ENCODE data around the gene ST13. TPM values are rescaled to one million over a fixed set of nuclear protein-coding genes. Genes with fewer than 3 reads are reported as not detected.
A peak's percentile ranks its signal among the peaks of the same experiment; 100 is the strongest.
"Not testable (repeated sequence)": the region's sequence is repeated elsewhere in the genome, so short reads cannot be mapped to it uniquely, and the experiment has no call there.

ST13 gene
- total RNA-seq, 2 donors from 2014 or later, result 240 to 301 TPM

DNA sequence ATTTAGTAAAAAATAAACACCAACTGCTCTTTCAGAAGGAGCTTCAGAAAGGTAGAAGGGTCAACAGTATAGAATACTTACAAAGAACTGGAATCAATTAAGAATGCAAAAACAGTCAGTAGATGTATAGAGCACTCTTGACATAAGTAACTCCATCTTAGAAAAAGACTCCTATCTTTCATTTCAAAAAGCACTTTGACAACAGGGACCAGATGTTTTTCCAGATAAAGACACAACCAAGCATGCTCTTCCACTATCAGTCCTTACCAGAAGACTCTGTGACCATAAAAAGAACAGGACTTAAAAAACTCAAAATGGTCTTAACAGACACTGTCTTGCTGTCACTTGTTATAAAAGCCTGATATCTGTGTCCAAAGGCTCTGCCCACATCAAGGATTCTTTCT lies 42.5 kb downstream of the ST13 start:
- DNase-seq (ENCODE audit: low spot score in 2 of 2) (no peak), ATAC-seq (no peak)
- no peak overlapping the region for H3K27ac Mint-ChIP-seq
- H3K36me3 Mint-ChIP-seq, result peaks cover 18 to 30% of the 10 kb centered on the region in 2 donors
- H3K9me3 Mint-ChIP-seq, result no peaks in the 10 kb centered on the region

GRCh38 chr22:40808018-40808841 lies 48.2 kb downstream of the ST13 start:
- ATAC-seq (no peak), DNase-seq (ENCODE audit: low spot score in 2 of 2) (no peak)
- Mint-ChIP-seq H3K36me3 (peaks cover 0 to 5% of the 10 kb centered on the region in 2 donors), H3K9me3 (no peaks in the 10 kb centered on the region), H3K27ac (no peak overlapping the region)

DNA sequence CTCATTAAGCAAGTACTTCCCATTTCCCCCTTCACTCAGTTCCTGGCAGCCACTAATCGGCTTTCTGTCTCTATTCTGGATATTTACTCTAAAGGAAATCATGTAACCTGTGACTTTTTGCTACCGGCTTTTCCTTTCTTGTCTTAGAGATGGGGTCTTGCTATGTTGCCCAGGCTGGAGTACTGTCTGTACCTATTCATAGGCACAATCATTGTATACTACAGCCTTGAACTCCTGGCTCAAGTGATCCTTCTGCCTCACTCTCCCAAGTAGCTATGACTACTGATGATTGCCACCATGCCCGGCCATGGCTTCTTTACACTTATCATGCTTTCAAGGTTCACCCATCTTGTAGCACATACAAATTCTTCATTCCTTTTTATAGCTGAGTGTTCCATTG lies 49.7 kb downstream of the ST13 start:
- DNase-seq (ENCODE audit: low spot score in 2 of 2) (no peak), ATAC-seq (no peak)

DNA sequence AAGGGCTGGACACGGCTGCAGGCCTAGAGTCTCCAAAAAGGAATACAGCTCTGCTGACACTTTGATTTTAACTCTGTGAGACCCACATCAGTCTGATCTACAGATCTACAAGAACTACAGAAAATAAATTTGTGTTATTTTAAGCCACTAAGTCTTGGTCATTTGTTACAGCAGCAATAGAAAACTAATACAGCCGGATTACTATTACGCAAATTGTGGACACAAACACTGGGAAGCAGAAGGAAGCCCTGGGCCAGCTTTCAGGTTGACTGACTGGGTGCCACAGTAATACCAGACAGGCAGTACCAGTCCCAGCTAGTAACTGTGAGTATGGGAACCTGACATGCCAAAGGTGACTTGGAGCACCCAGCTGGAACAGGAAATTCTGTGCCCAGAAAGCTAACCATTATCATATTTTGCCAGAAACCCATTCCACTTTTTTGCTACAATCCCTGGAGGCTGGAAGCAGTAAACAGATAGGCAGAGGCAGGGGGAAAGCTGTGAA lies 50.7 kb downstream of the ST13 start:
- Mint-ChIP-seq H3K9me3 (no peaks in the 10 kb centered on the region), H3K36me3 (no peaks in the 10 kb centered on the region), H3K27ac (no peak overlapping the region)
- ATAC-seq (no peak), DNase-seq (ENCODE audit: low spot score in 2 of 2) (no peak)

More for the DNA sequence above, 49.7 kb downstream of the ST13 start:
- no peak overlapping the region for H3K27ac Mint-ChIP-seq
- H3K9me3 Mint-ChIP-seq, result no peaks in the 10 kb centered on the region
- no peaks in the 10 kb centered on the region for H3K36me3 Mint-ChIP-seq

DNA sequence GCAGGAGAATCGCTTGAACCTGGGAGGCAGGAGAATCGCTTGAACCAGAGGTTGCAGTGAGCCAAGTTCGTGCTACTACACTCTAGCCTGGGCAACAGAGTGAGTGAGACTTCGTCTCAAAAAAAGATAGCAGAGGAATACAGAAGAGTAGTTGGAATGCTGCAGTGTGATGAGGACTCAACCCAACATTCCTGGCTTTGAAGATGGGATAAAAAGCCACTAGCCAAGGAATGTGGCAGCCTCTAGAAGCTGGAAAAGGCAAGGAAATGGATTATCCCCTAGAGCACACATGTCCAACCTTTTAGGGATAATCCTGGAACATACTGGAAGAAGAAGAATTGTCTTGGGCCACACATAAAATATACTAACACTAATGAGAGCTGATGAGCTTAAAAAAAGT lies 51.2 kb downstream of the ST13 start:
- ATAC-seq, result no peak
- H3K36me3 Mint-ChIP-seq, result no peaks in the 10 kb centered on the region
- no peaks in the 10 kb centered on the region for H3K9me3 Mint-ChIP-seq
- no peak for DNase-seq (ENCODE audit: low spot score in 2 of 2)
- H3K27ac Mint-ChIP-seq, result peak overlapping the region in 1 of 2 donors; percentile 29

GRCh38 chr22:40803321-40803720 lies 53.1 kb downstream of the ST13 start:
- DNase-seq (ENCODE audit: low spot score in 2 of 2), result no peak
- Mint-ChIP-seq H3K36me3 (no peaks in the 10 kb centered on the region), H3K9me3 (no peaks in the 10 kb centered on the region), H3K27ac (peak overlapping the region in 1 of 2 donors; percentile 56)
- no peak for ATAC-seq

DNA sequence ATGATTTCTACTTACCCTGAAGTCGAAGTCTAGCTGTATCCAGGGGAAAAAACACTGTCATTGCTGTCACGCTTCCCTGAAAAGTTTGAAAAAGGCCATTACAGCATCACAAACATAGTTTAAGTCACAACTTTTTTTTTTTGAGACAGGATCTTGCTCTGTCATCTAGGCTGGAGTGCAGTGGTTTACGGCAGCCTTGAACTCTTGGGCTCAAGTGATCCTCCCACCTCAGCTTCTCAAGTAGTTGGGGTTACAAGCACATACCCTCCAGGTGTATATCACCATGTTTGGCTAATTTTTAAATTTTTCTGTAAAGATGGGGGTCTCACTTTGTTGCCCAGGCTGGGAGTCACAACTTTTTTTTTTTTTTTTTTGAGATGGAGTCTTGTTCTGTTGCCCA lies 57.4 kb downstream of the ST13 start:
- no peaks in the 10 kb centered on the region for H3K9me3 Mint-ChIP-seq
- no peaks in the 10 kb centered on the region for H3K36me3 Mint-ChIP-seq
- DNase-seq (ENCODE audit: low spot score in 2 of 2) (no peak), ATAC-seq (no peak)
- no peak overlapping the region for H3K27ac Mint-ChIP-seq

GRCh38 chr22:40797427-40797826 lies 59.0 kb downstream of the ST13 start:
- no peaks in the 10 kb centered on the region for H3K36me3 Mint-ChIP-seq

GRCh38 chr22:40792451-40792850 lies 64.0 kb downstream of the ST13 start:
- ATAC-seq (no peak), DNase-seq (ENCODE audit: low spot score in 2 of 2) (no peak)
- Mint-ChIP-seq H3K9me3 (no peaks in the 10 kb centered on the region), H3K27ac (no peak overlapping the region), H3K36me3 (peaks cover 0 to 29% of the 10 kb centered on the region in 2 donors)

More at GRCh38 chr22:40797427-40797826, 59.0 kb downstream of the ST13 start:
- Mint-ChIP-seq H3K27ac (no peak overlapping the region), H3K9me3 (no peaks in the 10 kb centered on the region)
- no peak for DNase-seq (ENCODE audit: low spot score in 2 of 2)
- no peak for ATAC-seq

DNA sequence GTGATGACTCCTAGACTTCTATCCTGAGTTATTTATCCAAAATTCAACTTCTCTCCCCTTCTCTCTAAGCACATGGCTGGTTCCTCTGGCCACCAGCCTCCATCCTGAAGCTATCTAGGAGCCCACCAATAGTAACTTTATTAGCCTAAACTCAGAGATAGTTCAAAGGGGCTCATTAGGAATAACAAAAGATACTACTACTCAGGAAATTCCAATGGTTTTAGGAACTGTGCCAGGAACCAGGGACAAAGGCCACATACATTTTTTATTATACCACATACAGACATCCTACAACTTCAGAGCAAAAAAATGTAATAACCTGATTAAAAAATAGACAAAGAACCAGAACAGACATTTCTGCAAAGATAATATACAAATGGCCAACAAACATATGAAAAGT lies 65.2 kb downstream of the ST13 start:
- ATAC-seq, result no peak
- Mint-ChIP-seq H3K36me3 (peaks cover 6 to 29% of the 10 kb centered on the region in 2 donors), H3K27ac (no peak overlapping the region), H3K9me3 (no peaks in the 10 kb centered on the region)
- no peak for DNase-seq (ENCODE audit: low spot score in 2 of 2)

- H3K36me3 Mint-ChIP-seq, result peaks cover 6 to 30% of the 10 kb centered on the region in 2 donors
Observed at GRCh38 chr22:40789131-40789530, 67.3 kb downstream of the ST13 start.

GRCh38 chr22:40782521-40782920 lies 73.9 kb downstream of the ST13 start:
- no peaks in the 10 kb centered on the region for H3K9me3 Mint-ChIP-seq
- H3K36me3 Mint-ChIP-seq, result peaks cover 5 to 6% of the 10 kb centered on the region in 2 donors
- no peak overlapping the region for H3K27ac Mint-ChIP-seq
- DNase-seq (ENCODE audit: low spot score in 2 of 2) (no peak), ATAC-seq (no peak)

More at GRCh38 chr22:40789131-40789530, 67.3 kb downstream of the ST13 start:
- Mint-ChIP-seq H3K9me3 (no peaks in the 10 kb centered on the region), H3K27ac (no peak overlapping the region)
- no peak for DNase-seq (ENCODE audit: low spot score in 2 of 2)
- ATAC-seq, result no peak

DNA sequence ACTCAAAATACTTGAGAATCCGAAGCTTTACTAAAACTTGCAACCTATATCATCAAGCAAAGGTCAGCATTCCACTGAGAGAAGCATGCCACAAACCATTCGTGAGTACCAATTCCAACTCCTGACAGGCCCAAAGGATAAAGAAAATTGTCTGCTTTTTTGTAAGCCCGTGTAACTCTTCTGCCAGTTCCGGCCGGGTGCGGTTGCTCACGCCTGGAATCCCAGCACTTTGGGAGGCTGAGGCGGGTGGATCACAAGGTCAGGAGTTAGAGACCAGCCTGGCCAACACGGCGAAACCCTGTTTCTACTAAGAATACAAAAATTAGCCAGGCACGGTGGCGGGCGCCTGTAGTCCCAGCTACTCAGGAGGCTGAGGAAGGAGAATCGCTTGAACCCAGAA lies 74.7 kb downstream of the ST13 start:
- ATAC-seq; H3K36me3 Mint-ChIP-seq; H3K27ac Mint-ChIP-seq; H3K9me3 Mint-ChIP-seq; DNase-seq (ENCODE audit: low spot score in 2 of 2): not testable (repeated sequence)

Other genes with a start within 250 kb of the ST13 start
- gene MRTFA, start 219.9 kb downstream of the ST13 start, total RNA-seq, result 10 to 100 TPM; 38.5 to 58.8 TPM
- gene MCHR1, start 177.2 kb downstream of the ST13 start, total RNA-seq, result not detected
- 10 to 100 TPM; 24.6 to 27.8 TPM for gene SLC25A17, start 37.3 kb downstream of the ST13 start, total RNA-seq
- gene XPNPEP3, start 509 bp upstream of the ST13 start, total RNA-seq, result 10 to 100 TPM; 11.3 to 17.6 TPM
- gene DNAJB7, start 5.5 kb upstream of the ST13 start, total RNA-seq, result not detected
- 10 to 100 TPM; 59.1 to 99.9 TPM for gene RBX1, start 94.7 kb upstream of the ST13 start, total RNA-seq
- gene EP300, start 236.0 kb upstream of the ST13 start, total RNA-seq, result 10 to 100 TPM; 56.1 to 56.6 TPM